Jurkat, Clone E6-1 (cell line): ENCODE measurements around the gene CD83.
A peak's percentile ranks its signal among the peaks of the same experiment; 100 is the strongest.

ENCODE experiments used
- DNase-seq: peaks from one replicate; pipeline ENCODE4 v3.0.0-alpha.2; 2011; ENCODE audit warnings: low read depth, low spot score
- H3K4me3 ChIP-seq: 2 replicates; pipeline ENCODE4 v1.5.1; 2011; ENCODE audit warnings: mild to moderate bottlenecking, low read length, control low read depth, moderate library complexity

Gene CD83

DNA sequence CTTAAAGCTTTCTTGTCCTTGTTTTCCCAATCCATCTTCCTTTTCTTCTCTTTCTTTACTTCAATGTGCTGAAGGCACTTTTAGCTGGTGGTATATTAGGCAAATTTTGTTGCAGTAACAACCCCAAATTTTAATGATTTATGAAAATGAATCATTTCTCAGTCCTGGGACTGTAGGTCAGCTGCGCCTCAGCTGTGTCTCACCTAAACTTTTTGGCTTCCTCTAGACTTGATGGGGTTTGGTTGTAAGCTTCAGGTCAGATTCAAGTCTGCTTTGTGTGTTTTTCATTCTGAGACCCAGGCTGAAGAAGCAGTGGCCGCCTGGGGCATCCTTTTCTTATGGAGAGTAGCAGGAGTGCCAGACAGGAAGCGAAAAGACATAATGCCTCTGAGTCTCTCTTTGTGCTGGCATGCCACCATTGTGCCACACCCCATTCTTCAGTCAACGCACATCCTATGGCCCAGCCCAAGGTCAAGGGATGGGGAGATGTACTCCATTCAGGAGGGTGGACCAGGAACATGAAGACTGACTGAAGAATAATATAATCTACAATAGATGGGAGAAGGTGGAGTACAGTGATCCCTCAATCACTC lies 28.9 kb upstream of the CD83 start:
- DNase-seq, result no peak
- no peak overlapping the region for H3K4me3 ChIP-seq

DNA sequence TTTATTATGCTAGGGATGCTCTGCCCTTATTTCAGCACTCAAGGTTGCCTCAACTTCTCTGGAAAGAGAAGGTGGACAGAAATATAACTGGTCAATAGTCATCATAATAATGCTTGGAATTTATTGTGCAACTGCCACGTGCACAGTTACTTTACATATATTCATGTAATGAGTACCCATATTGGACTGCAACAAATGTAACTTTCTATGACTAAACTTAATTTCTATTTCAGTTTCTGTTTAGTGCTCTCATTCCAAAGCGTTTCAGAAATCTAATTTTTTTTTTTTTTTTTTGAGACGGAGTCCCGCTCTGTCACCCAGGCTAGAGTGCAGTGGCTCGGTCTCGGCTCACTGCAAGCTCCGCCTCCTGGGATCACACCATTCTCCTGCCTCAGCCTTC lies 28.3 kb upstream of the CD83 start:
- H3K4me3 ChIP-seq, result no peak overlapping the region
- DNase-seq, result no peak

DNA sequence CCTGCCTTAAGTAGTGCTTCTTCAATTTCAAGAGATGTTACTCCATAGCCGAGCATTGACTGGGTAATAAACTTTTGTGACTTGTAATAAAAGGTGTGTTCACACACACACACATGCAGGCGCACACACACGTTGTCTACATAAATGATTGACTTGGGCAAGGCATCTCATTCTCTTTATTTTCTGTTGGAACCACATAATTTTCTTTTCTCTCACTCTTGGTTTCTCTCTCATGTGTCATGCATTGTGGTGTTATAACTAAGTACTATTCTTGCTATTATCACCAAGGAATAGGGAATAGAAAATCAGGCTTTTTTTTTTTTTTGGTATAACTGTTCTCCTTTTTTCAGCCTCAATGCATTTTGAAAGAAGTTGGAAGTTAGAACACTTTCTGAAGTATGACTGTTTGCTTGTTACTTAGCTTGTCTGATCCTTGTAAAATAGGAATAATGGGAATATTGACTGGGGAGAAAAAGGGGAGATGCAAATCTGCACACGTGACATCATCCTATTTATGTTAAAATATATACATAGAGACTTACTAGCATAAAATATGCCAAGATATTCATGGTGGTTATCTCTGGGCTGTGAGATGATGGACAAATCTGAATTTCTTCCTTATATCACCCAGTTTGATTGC lies 26.1 kb upstream of the CD83 start:
- H3K4me3 ChIP-seq, result no peak overlapping the region
- DNase-seq, result no peak

DNA sequence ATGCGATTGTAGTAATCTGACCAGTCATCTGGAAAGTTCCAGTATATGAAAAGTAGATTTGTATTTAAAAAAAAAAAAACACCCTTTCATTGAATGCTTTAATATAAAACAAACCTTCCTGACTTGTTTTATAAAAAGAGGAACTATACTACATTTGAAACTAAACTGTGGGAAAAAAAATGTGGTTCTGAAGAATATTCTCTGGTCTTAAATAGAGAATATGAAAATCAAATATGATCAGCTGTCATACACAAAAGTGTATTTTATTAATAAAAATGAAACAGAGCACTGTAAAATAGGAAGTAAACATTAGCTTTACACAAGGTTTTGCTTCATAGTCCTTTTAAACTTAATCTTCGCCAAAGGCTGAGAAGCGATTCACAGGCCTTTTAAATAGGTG lies 25.3 kb upstream of the CD83 start:
- no peak for DNase-seq

DNA sequence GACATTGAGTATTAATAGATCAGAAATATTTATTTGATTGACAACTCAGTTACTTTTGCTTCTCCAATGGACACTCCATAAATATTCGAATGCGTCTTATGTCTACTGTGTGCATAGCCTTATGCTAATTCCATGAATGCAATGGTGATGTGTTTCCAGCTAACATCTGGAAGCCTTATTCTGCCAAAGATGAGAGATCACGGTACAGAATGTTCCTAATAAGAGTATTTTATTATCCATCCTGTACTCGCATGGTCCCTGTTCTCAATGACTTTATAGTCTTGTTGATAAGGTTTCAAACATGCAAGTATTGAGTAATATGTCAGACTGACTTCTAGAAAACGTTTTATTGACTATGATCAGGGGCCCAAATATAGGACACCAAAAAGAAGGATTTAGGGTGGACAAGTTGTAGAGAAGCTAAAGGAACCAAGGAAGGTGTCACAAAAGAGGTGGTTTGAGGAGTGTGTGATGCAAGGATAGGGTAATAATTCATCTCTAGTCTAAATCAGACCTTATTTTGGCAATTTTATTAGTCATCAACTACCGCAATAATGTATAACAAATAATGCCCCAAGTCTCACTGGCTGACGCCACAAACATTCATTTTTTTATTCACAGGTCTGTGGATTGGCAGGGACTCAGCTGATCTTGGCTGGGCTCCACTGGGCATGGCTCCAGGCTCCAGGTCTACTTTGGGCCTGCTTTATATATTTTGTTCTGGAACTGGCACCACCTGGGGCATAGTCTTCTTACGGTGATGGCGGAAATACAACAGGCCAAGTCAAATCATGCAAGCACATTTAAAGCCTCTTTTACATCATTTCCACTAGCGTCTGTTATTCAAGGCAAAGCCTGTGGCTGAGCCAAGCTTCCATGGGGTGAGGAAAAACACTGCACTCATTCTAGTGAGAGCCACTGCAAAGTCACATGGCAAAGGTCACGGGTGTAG lies 24.5 kb upstream of the CD83 start:
- no peak for DNase-seq
- no peak overlapping the region for H3K4me3 ChIP-seq

More for the DNA sequence above, 25.3 kb upstream of the CD83 start:
- no peak overlapping the region for H3K4me3 ChIP-seq

DNA sequence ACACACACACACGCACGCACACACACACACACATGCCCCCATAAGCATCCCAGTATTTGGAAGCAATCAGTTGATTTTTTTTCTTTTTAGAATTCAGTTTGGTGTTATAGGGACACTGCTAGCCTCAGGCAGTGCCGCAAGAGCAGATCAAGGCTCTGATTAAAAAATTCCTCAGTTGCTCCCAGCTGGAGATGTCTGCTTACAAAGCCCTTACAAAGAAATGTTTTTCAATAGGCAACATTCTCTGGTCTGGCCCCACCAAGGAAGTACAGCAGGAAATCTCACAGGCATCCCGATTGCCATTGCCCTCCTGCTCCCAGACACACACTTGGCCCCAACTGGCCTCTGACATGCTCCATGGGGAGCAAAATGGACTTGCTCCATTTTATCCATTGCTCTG lies 22.9 kb upstream of the CD83 start:
- DNase-seq, result no peak
- H3K4me3 ChIP-seq, result no peak overlapping the region

DNA sequence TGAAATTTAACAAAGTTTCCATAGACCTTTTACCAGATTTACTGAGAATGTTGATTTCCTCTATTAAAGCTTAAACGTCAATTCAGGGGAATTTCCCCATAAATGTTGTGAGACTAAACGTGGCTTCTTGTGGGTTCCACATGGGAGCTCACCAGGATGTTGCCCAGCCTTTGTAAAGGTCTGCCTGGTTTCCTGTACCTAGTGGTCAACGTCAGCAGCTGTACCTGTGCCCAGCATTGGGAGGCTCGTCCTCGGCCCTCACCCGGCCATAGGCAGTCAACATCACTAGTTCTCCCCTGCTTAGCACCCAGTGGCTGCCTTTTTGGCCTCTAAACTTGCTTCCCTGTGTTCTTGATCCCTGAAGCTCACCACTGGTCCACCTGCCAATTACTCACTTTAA lies 22.1 kb upstream of the CD83 start:
- no peak for DNase-seq
- no peak overlapping the region for H3K4me3 ChIP-seq

DNA sequence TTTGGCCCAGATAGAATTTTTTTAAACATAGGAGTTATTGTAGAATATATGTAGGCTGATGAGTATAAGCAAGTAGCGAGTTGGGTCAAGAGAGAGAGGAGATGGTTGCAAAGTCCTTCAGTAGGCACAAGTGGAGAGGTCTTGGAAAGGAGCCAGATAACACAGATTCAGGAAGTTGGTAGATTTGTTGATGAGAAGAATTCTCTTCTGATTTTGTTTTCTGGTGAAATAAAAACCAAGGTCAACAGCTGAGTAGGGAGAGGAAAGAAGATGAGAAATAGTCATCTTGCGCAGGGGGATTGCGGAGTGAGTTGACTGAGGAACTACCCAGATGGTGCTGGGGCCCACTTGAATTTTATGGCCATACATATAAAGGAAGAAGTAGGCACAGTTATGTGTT lies 17.4 kb upstream of the CD83 start:
- DNase-seq, result no peak
- H3K4me3 ChIP-seq, result no peak overlapping the region

DNA sequence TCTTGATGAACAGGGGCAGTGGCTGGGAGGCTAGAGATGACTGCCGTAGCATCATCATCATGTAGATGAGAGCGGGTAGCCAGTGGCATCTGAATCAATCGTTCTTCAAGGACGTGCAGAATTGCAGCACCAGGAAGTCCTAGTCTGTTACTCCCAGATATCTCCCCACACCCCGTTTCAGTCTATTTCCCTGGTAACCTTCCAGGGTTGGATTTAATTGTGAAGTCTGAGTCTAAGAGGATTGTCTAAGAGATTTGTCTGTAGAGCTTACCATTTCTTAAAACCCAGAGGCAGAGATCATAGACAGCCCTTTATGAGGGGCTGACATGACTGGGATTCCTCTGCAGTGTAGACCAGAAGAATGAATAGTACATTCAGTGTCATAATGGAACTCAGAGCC lies 16.6 kb upstream of the CD83 start:
- H3K4me3 ChIP-seq, result no peak overlapping the region
- no peak for DNase-seq

DNA sequence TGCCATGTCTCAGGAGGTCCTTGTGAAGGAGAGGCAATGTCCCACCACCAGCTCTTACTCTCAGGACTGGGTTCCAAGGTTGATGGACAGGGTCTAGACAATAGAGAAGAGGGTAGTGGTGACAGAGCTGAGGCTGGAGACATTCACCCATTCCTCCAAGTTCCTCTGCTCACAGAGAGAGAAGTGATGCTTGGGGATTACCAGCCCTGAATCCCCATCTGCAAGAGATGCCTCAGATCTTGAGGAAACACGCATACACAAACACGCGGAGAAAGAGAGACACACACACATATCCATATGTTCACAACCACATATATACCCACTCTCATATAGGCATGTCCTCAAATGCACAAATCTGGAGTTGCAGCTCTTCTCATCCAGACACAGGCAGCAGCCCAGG lies 15.2 kb upstream of the CD83 start:
- H3K4me3 ChIP-seq, result no peak overlapping the region
- no peak for DNase-seq

DNA sequence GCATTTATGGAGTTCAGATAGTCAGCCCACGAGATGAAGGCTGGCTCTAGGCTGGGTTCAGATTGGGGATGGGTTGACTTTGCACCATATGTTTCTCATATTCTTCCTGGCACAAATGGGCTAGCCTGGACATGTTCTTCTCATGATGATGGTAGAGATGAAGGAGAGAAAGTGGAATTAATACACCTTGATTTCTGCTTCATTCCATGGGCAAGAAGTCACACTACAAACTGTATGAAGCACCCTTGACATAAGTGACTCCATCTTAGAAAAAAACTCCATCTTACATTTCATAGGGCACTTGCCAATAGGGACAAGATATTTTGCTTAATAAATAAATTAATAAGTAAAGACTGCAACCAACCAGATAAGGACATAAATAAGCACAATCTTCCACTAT lies 12.0 kb upstream of the CD83 start:
- no peak overlapping the region for H3K4me3 ChIP-seq
- no peak for DNase-seq

DNA sequence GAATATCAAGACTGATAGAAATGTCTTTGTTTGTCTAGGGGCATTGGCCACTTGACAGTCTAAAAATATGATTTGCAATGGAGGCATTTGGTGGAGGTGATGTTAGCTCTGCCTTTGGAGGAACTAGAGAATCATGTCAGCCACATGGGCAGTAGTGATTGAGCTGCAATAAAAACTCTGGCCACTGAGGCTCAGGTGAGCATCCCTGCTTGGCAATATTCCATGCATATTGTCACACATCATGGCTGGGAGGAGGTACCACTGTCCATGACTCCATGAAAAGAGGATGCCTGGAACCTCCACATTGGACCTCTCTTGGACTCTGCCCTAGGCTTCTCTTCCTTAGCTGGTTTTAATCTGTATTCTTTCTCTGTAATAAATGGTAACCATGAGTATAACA lies 10.6 kb upstream of the CD83 start:
- DNase-seq, result no peak
- no peak overlapping the region for H3K4me3 ChIP-seq

DNA sequence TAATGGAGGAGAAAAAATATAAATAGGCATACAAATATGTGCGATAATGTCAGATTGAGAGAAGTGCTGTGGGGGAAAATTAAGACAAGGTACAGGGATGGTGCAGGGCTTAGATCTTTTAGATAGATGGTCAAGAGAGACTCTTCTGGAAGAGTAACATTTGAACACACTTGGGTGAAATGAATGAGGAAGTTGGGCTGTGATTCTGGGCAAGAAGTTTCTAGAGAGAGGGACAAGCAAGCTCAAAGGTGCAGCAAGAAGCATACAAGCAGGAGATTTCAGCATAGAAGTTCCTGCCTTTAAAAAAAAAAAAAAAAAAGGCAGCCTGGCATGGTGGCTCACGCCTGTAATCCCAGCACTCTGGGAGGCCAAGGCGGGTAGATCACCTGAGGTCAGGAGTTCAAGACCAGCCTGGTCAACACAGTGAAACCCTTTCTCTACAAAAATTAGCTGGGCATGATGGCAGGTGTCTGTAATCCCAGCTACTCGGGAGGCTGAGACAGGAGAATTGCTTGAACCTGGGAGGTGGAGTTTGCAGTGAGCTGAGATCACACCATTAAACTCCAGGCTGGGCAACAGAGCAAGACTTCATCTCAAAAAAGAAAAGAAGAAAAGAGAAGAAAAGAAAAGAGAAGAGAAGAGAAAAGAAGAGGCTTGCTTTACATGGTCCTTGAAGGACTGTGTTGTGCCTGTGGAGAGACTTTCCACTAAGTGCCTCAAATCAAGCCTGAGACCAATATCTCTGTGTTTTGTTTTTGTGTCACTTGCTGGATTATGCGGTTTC lies 9.7 kb upstream of the CD83 start:
- no peak overlapping the region for H3K4me3 ChIP-seq
- DNase-seq, result no peak

DNA sequence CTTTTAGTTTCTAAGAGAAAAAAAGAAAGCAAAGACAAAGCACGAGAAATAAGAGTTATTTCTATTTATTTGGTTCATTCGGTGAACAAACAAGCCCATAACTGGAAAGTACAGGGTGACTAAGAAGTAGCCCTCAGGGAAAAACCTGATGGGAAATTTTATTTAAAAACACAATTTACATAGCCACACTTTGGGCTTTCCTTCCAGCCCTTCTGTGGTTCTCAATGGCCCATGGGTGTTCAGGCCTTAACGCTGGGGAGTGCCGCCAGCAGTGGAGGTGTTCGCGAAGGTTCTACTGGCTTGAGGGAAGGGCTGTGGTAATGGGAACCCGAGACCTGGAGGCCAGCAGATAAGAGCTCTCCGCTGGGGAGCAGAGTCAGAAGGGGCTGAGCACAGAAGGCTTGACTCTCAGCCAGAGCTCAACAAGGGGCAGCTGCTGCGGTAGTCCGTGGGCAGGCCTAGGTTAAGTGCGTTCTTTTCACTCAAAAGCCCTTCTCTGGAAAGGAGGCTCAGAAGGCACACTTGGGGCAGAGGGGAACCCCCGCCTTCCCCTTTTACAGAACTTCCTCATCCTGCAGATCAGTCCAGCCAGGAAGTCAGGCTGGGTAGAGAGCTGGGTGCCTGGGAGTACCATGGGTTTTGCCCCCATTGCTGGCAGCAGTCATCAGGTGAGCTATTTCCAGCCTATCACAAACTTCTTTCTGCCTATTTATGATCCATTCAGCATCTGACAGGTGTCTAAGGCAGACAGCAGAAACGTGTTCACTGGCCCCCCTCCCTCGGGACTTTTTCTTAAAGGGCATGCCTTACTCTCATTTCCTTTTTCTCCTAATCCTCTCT lies 8.8 kb upstream of the CD83 start:
- no peak for DNase-seq
- no peak overlapping the region for H3K4me3 ChIP-seq

DNA sequence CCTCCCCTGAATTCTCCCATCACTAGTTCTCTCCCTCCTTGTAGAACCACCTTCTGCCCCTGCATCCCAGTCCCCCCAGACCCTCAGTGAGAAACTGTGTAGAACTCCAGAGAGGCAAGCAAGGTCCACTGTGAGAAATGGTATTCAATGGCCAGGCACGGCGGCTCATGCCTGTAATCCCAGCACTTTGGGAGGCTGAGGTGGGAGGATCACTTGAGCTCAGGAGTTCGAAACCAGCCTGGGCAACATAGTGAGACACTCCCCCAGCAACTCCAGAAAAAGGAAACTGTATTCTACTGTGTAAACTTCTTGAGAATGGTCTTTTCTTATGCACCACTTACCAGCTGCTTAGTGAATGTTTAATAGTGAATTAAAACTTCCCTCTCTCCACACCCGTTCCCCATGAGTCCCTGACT lies 8.2 kb upstream of the CD83 start:
- H3K4me3 ChIP-seq, result no peak overlapping the region
- DNase-seq, result no peak

DNA sequence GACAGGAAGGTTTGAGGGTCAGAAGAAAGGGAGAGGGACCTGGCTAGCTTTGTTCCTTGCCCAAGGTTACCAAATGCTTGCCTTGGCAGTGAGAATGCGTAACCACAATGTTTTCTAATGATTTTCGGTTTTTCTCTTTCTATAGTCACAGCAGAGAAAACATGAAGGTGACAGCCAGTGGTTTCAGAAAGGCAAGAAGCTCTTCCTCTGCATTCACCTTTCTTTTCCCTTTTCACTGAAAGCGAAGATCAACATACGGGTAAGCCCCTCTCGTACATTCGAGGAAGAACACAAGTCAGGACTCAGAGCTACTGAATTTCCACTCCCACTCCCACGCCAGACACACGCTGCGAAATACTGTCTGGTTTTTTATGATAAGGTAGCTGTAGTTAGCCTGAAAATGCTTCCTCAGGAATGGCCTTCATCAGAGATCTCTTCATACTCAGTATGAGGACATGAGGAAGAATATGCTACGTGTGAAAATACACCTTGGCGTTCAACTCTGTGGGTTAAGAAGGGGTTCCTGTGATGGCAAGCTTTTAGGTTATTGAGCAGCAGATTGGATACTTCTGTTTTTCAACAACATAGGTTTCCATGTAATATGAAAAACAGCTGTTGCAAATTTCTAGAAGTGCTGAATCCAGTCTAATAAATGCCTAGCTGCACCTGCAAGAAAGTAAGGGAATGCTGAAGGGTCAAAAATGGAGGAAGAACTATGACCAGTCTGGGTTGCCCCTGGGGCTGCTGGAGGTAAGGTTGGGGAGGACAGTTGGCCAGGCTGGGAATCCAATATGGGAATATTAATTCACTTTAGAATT lies 7.4 kb upstream of the CD83 start:
- no peak for DNase-seq
- no peak overlapping the region for H3K4me3 ChIP-seq

DNA sequence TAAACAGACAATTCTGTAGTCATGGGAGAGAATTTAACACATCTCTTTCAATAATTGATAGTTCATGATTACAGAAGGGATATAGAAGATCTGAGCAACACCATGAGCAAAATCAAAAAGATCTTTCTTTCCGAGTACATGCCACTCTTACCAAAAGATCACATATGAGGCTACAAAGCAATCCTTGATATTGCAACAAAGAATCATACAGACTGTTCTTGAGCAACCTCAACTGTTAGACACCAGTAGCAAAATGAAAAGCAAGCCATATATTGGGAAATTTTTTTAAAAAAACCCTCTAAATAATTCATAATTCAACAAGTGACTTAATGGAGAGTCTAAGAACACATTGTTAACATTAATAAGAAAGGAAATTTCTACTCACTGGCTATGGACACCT lies 3.6 kb upstream of the CD83 start:
- no peak for DNase-seq
- H3K4me3 ChIP-seq, result no peak overlapping the region

DNA sequence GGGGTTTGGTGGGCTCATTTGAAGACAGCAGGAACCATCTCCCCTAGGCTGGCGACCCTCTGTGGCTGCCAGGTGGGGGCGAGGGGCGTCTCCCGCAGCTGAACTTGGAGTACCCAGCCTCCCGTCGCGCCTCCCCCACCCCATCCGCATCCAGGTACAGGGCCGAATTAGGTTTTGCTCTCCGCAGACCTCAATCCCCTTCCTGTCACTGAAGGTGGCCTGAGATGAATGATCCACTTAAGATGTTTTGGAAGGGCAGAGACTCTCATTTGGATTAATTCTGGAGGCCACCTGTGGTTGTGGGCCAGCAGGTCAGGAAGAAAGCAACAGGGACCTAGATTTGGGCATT lies 493 bp downstream of the CD83 start:
- H3K4me3 ChIP-seq, result peak overlapping the region; percentile 82
- DNase-seq, result no peak
